ENCODE measurements around the gene COPS6. TPM values are rescaled to one million over a fixed set of nuclear protein-coding genes. Genes with fewer than 3 reads are reported as not detected.

COPS6 gene
- total and polyA plus RNA-seq, 3 donors from 2014 or later = 88.1 to 141 (median 99.5) TPM

DNA sequence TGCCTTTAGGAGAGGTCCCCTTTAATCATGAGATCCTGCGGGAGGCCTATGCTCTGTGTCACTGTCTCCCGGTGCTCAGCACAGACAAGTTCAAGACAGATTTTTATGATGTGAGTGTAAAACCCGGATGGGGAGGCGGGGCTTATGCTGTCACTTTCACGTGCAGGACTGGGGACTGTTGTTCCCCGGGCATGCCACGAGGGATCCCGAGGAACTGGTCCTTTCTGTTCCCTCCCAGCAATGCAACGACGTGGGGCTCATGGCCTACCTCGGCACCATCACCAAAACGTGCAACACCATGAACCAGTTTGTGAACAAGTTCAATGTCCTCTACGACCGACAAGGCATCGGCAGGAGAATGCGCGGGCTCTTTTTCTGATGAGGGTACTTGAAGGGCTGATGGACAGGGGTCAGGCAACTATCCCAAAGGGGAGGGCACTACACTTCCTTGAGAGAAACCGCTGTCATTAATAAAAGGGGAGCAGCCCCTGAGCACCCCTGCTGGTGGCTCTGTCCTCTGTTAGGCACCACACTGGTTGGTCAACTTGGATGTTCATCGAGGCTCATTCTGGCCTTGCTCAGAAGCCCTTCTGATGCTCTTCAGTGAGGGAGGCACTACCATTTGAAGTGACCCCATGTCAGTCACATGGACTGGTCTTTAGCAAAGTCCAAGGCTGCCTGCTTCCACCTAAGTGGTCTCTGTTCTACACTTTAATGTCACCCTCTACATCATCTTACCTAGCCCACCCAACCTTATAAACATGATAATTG, 2.8 kb downstream of the COPS6 start:
- Histone ChIP-seq H3K4me3 (no peak overlapping the region), H3K9me3 (no peaks in the 10 kb centered on the region), H3K27ac (no peak overlapping the region), H3K4me1 (peaks cover 23% of the 10 kb centered on the region), H3K27me3 (no peaks in the 10 kb centered on the region), H3K36me3 (ENCODE audit: low read depth, missing control alignments) (no peaks in the 10 kb centered on the region)
- intact Hi-C loops (cut with DNase I; ENCODE audit: low total_unique reads) = no loop called here
- WGBS, 2 donors = 70 to 71% methylated on average over 19 of the region's 19 CpGs
- TF ChIP-seq POLR2A (IDR thresholded peaks at IDR 0.05) = no peak
- TF ChIP-seq, protein P1, sequence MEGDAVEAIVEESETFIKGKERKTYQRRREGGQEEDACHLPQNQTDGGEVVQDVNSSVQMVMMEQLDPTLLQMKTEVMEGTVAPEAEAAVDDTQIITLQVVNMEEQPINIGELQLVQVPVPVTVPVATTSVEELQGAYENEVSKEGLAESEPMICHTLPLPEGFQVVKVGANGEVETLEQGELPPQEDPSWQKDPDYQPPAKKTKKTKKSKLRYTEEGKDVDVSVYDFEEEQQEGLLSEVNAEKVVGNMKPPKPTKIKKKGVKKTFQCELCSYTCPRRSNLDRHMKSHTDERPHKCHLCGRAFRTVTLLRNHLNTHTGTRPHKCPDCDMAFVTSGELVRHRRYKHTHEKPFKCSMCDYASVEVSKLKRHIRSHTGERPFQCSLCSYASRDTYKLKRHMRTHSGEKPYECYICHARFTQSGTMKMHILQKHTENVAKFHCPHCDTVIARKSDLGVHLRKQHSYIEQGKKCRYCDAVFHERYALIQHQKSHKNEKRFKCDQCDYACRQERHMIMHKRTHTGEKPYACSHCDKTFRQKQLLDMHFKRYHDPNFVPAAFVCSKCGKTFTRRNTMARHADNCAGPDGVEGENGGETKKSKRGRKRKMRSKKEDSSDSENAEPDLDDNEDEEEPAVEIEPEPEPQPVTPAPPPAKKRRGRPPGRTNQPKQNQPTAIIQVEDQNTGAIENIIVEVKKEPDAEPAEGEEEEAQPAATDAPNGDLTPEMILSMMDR (IDR thresholded peaks at IDR 0.05) = no peak
- DNase-seq = no peak

DNA sequence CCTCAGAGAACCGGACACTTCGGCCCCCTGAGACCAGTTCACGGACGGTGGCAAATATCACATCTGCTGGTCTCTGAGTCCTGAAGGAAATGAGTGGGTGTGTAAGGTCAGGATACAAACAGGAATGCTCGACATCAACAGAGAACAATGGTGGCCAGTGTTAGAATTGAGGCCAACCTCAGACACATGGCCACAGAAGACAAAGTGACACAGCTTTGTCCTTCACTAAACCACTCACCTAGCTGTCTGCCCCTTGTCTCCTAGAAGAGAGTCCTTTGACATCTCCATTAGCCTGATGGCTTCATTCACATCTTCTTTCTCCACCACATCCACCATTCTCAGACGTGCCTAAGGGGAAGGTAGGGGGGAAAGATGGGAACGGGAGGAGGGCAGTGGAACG, 4.3 kb downstream of the COPS6 start:
- peak; percentile 36 for DNase-seq
- no peaks in the 10 kb centered on the region for H3K27me3 ChIP-seq
- no peaks in the 10 kb centered on the region for H3K9me3 ChIP-seq
- peak overlapping the region in 1 of 2 donors; percentile 56 for H3K27ac ChIP-seq
- H3K36me3 ChIP-seq (ENCODE audit: low read depth, missing control alignments) = no peaks in the 10 kb centered on the region
- 32 to 56% methylated on average over 6 to 8 of the region's 8 CpGs for WGBS, 2 donors
- H3K4me1 ChIP-seq = peaks cover 22% of the 10 kb centered on the region
- H3K4me3 ChIP-seq = no peak overlapping the region
- TF ChIP-seq, protein P1 (IDR thresholded peaks at IDR 0.05) = no peak
- no peak for TF ChIP-seq POLR2A (IDR thresholded peaks at IDR 0.05)
- intact Hi-C loops (cut with DNase I; ENCODE audit: low total_unique reads) = no loop called here

DNA sequence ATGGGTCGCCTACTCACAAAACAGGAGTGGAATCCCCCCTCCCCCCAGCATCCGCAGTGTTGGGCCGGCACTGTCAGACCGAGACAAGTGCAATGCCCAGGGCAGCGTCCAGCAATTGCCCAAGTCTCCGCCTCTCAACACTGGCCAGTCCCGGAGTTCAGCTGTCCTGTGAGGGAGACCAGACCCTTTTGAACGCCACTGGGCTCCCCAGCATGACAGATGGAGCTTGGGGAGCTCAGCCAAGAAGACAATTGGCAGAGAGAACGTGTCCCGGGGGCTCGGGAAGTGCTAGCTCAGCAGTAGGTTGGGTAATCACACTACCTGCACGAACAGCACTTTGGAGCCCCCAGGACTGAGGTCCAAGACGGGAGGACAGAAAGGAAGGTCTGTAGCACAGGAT, 4.7 kb downstream of the COPS6 start:
- DNase-seq = no peak
- intact Hi-C loops (cut with DNase I; ENCODE audit: low total_unique reads) = no loop called here
- Histone ChIP-seq H3K9me3 (no peaks in the 10 kb centered on the region), H3K27me3 (no peaks in the 10 kb centered on the region), H3K27ac (peak overlapping the region in 1 of 2 donors; percentile 56), H3K4me3 (no peak overlapping the region), H3K36me3 (ENCODE audit: low read depth, missing control alignments) (no peaks in the 10 kb centered on the region), H3K4me1 (peaks cover 19% of the 10 kb centered on the region)
- TF ChIP-seq, protein P1 (IDR thresholded peaks at IDR 0.05) = no peak
- no peak for TF ChIP-seq POLR2A (IDR thresholded peaks at IDR 0.05)
- WGBS, 2 donors = 53 to 84% methylated on average over 9 to 13 of the region's 13 CpGs

DNA sequence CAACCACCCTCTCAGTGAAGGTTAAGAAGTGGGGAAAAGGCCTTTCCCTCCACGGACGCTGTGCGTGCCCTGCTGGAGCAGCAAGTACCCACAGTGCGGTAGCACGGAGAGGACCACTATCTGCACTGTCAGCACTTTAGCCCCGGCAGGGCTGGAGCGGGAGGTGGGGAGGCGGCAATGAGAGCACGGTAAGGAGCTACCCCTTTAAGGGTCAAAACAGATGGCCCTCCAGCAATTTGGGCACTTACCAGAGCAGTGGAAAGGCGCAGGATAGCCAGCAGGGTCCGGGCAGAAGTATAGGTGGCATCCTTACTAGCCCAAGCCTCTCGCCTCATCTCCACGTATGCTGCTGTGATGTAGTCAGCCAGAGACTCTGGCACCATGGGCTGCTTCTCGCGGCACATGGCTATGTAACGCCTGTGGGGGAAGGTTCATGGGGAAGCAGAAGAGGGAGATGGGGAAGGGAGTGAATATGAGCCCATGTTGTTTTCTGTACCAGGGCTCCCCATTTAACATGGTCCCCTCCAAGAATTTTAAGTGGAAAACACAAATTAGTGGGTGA, 5.2 kb downstream of the COPS6 start:
- WGBS, 2 donors = 78 to 79% methylated on average over 14 to 16 of the region's 16 CpGs
- intact Hi-C loops (cut with DNase I; ENCODE audit: low total_unique reads) = no loop called here
- Histone ChIP-seq H3K4me1 (peaks cover 19% of the 10 kb centered on the region), H3K27ac (peak overlapping the region in 1 of 2 donors; percentile 56), H3K9me3 (no peaks in the 10 kb centered on the region), H3K27me3 (no peaks in the 10 kb centered on the region), H3K4me3 (no peak overlapping the region), H3K36me3 (ENCODE audit: low read depth, missing control alignments) (no peaks in the 10 kb centered on the region)
- TF ChIP-seq, protein P1 (IDR thresholded peaks at IDR 0.05) = no peak
- TF ChIP-seq POLR2A (IDR thresholded peaks at IDR 0.05) = no peak
- no peak for DNase-seq
